Endothelial cell of umbilical vein (primary cell): ENCODE data around the gene RAB3C. TPM values are rescaled to one million over a fixed set of nuclear protein-coding genes. Genes with fewer than 3 reads are reported as not detected.

Experiments used
- BruUV-seq: library from RNA; stranded (reverse); fragments of 400-500 nt; replicated peaks from 2 replicates; lab custom pipeline; 2021; lab: Mats Ljungman, UMichigan
- CTCF ChIA-PET: fragments of 300-600, 350-600 bp; sonication (Branson Sonifier 250); formaldehyde crosslinking; loops from one replicate; lab custom pipeline; 2021; ENCODE audit warnings: antibody characterized with exemption, inconsistent platforms; lab: Charles Lee
- POLR2A ChIA-PET: fragments of 300-600, 350-600 bp; sonication (Branson Sonifier 250); formaldehyde crosslinking; loops from one replicate; lab custom pipeline; 2021; ENCODE audit warnings: antibody characterized with exemption, inconsistent platforms; lab: Charles Lee
- DNase-seq: peaks from one replicate; pipeline ENCODE4 v3.0.0-alpha.2; 2011; ENCODE audit warnings: low read depth, low spot score
- FAIRE-seq: peaks from 2 replicates; lab custom pipeline; 2011; peaks lifted over from hg19 to GRCh38; lab: Jason Lieb, UNC
- H2AFZ ChIP-seq: 2 replicates; pipeline ENCODE4 v1.6.0; 2012; ENCODE audit warnings: low read depth, low read length, control low read depth, inconsistent platforms
- H3K27ac ChIP-seq: 2 replicates; pipeline ENCODE4 v1.5.1; 2011; ENCODE audit warnings: low read depth, mild to moderate bottlenecking, control low read depth, low read length, moderate library complexity; ENCODE audit not compliant: insufficient read depth
- H3K27me3 ChIP-seq, 2 experiments: 2 replicates each; pipeline versions ENCODE4 v1.6.0 to v1.6.1; 2011; ENCODE audit warnings: low read length in 2 of 2, mixed read lengths in 1 of 2; ENCODE audit not compliant: control insufficient read depth in 2 of 2, insufficient read depth in 2 of 2
- H3K36me3 ChIP-seq, 2 experiments: 2 replicates in 1 of 2; 3 replicates in 1 of 2; pipeline ENCODE4 v1.5.1; 2011; ENCODE audit warnings: low read length in 2 of 2, mild to moderate bottlenecking in 1 of 2, moderate library complexity in 1 of 2; ENCODE audit not compliant: control insufficient read depth in 2 of 2, insufficient read depth in 2 of 2; ENCODE audit errors: extremely low read depth in 1 of 2
- H3K4me1 ChIP-seq: 3 replicates; pipeline ENCODE4 v1.5.1; 2011; ENCODE audit warnings: mild to moderate bottlenecking, low read length; ENCODE audit not compliant: control insufficient read depth, insufficient read depth; ENCODE audit errors: extremely low read depth
- H3K4me2 ChIP-seq: 2 replicates; pipeline ENCODE4 v1.6.1; 2011; ENCODE audit warnings: low read length, control low read depth, mixed read lengths; ENCODE audit not compliant: insufficient read depth
- H3K4me3 ChIP-seq, 3 experiments: fragments of 200-600 bp in 1 of 3; sonication (generic), shearing (Covaris generic) in 1 of 3; replicated peaks in 1 of 3; 2 replicates each; pipeline ENCODE4 v1.5.1; 2011 to 2016; ENCODE audit warnings: control low read depth in 3 of 3, low read length in 3 of 3, mild to moderate bottlenecking in 2 of 3, inconsistent platforms in 1 of 3, low read depth in 1 of 3, moderate library complexity in 1 of 3; ENCODE audit not compliant: insufficient read depth in 1 of 3
- H3K79me2 ChIP-seq: 2 replicates; pipeline ENCODE4 v1.6.0; 2012; ENCODE audit warnings: low read length, inconsistent platforms; ENCODE audit not compliant: control insufficient read depth, insufficient read depth
- H3K9ac ChIP-seq: replicated peaks from 2 replicates; pipeline ENCODE3; 2011; ENCODE audit warnings: low read length, control low read depth; ENCODE audit not compliant: insufficient read depth; ENCODE audit errors: extremely low read depth
- H3K9me1 ChIP-seq: replicated peaks from 3 replicates; pipeline ENCODE4 v1.6.0; 2011; ENCODE audit warnings: mild to moderate bottlenecking, low read length; ENCODE audit not compliant: control insufficient read depth, insufficient read depth; ENCODE audit errors: extremely low read depth
- H3K9me3 ChIP-seq: replicated peaks from 2 replicates; pipeline ENCODE4 v1.5.1; 2012; ENCODE audit warnings: low read length, inconsistent platforms; ENCODE audit not compliant: control insufficient read depth, insufficient read depth
- H4K20me1 ChIP-seq: replicated peaks from 2 replicates; pipeline ENCODE3; 2011; ENCODE audit warnings: mild to moderate bottlenecking, low read length; ENCODE audit not compliant: control insufficient read depth, insufficient read depth; ENCODE audit errors: extremely low read depth
- CTCF ChIP-seq, 2 donors: IDR thresholded peaks; 1 replicate in 1 of 2; 2 replicates in 1 of 2; pipeline ENCODE4 v1.5.1; 2011; ENCODE audit warnings: low read length in 2 of 2, mild to moderate bottlenecking in 2 of 2, moderate library complexity in 2 of 2, control low read depth in 1 of 2, inconsistent platforms in 1 of 2, low read depth in 1 of 2; ENCODE audit not compliant: insufficient read depth in 1 of 2; ENCODE audit errors: extremely low read depth in 1 of 2
- EZH2 ChIP-seq: IDR thresholded peaks from 2 replicates; pipeline ENCODE4 v1.6.1; 2012; ENCODE audit warnings: borderline replicate concordance, low read depth, mild to moderate bottlenecking, moderate library complexity, low read length, inconsistent platforms; ENCODE audit not compliant: severe bottlenecking
- FOS ChIP-seq: IDR thresholded peaks from 2 replicates; pipeline ENCODE4 v1.6.1; 2011; ENCODE audit warnings: mild to moderate bottlenecking, low read length, moderate library complexity, borderline replicate concordance; ENCODE audit not compliant: insufficient read depth
- GATA2 ChIP-seq: IDR thresholded peaks from 2 replicates; pipeline ENCODE4 v1.7.0; 2011; ENCODE audit warnings: low read depth, mild to moderate bottlenecking, moderate library complexity, mixed read lengths, low read length; ENCODE audit not compliant: insufficient read length, insufficient read depth
- JUN ChIP-seq: IDR thresholded peaks from 2 replicates; pipeline ENCODE4 v1.6.1; 2011; ENCODE audit warnings: borderline replicate concordance, low read depth; ENCODE audit not compliant: insufficient read length, insufficient read depth
- MYC ChIP-seq: IDR thresholded peaks from one replicate; pipeline ENCODE4 v1.6.1; 2011; ENCODE audit warnings: mild to moderate bottlenecking, low read depth, low read length
- POLR2A ChIP-seq: IDR thresholded peaks from 2 replicates; pipeline ENCODE4 v1.6.1; 2012; ENCODE audit warnings: low read depth, mild to moderate bottlenecking, control low read depth, low read length
- POLR2AphosphoS5 ChIP-seq: IDR thresholded peaks from 2 replicates; pipeline ENCODE4 v1.6.1; 2012; ENCODE audit warnings: low read depth, mild to moderate bottlenecking, control low read depth, low read length, moderate library complexity; ENCODE audit not compliant: insufficient read depth
- dilution Hi-C: fragments of 300-500 bp; cut with MboI; formaldehyde crosslinking; loops from one replicate; pipeline ENCODE4 v1.15.0; 2019; ENCODE audit warnings: low sequenced_read_pairs; ENCODE audit not compliant: extremely low pct_ligation_motif_present
- intact Hi-C: fragments of 100-400 bp; cut with micrococcal nuclease; formaldehyde crosslinking; loops from one replicate; pipeline ENCODE4 v1.10.0; 2022
- polyA plus RNA-seq, 4 experiments: library from polyadenylated mRNA; depleted of rRNA in 3 of 4; stranded (reverse) in 3 of 4; unstranded in 1 of 4; fragments of >200 nt; gene quantifications; 2 replicates each; pipeline versions ENCODE4 v1.2.1 to v1.2.3, GENCODE V29; 2011 to 2012; ENCODE audit warnings: missing spikeins in 1 of 4
- total RNA-seq: library from RNA; stranded (reverse); gene quantifications from 2 replicates; pipeline ENCODE4 v1.2.3, GENCODE V29; 2021
- TF ChIP-seq, protein P1 (sequence below): IDR thresholded peaks from 2 replicates; pipeline ENCODE4 v1.6.1; 2011; ENCODE audit not compliant: insufficient read depth, insufficient read length

Gene RAB3C
- total and polyA plus RNA-seq, 2 donors (not counting 3 experiments of a cell fraction or from before 2014, with no cell fraction given): 0.04 to 0.66 TPM

- H3K4me3 ChIP-seq: no peak overlapping the region
- H3K27ac ChIP-seq: no peak overlapping the region
- peaks cover 0 to 1% of the 10 kb centered on the region in 2 experiments for H3K27me3 ChIP-seq
- no peaks in the 10 kb centered on the region for H3K9me3 ChIP-seq
- H4K20me1 ChIP-seq: no peaks in the 10 kb centered on the region
- H2AFZ ChIP-seq: no peak overlapping the region
- no peaks in the 10 kb centered on the region for H3K79me2 ChIP-seq
- dilution Hi-C loops (no loop called here), intact Hi-C loops (no loop called here)
- no peaks in the 10 kb centered on the region for H3K9me1 ChIP-seq
- H3K4me2 ChIP-seq: no peak overlapping the region
- no peaks in the 10 kb centered on the region for H3K4me1 ChIP-seq
- FAIRE-seq: no peak
- no peak for DNase-seq
- CTCF ChIA-PET: no interaction called here
- H3K36me3 ChIP-seq: no peaks in the 10 kb centered on the region
- POLR2A ChIA-PET: no interaction called here
- no TSS peak for BruUV-seq
- H3K9ac ChIP-seq: no peak overlapping the region
- TF ChIP-seq, protein P1, sequence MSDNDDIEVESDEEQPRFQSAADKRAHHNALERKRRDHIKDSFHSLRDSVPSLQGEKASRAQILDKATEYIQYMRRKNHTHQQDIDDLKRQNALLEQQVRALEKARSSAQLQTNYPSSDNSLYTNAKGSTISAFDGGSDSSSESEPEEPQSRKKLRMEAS: no peak
- TF ChIP-seq JUN: no peak
- no peak for TF ChIP-seq FOS
- no peak for TF ChIP-seq MYC
- TF ChIP-seq GATA2: no peak
- TF ChIP-seq CTCF (IDR thresholded peaks at IDR 0.05; ENCODE audit: extremely low read depth in 1 of 2, insufficient read depth in 1 of 2, low read depth in 1 of 2, low read length in 2 of 2): no peak
- TF ChIP-seq POLR2AphosphoS5: no peak
- no peak for TF ChIP-seq POLR2A
- TF ChIP-seq EZH2: no peak
These were observed 23.2 kb downstream of the RAB3C start for GRCh38 chr5:58606064-58606463.
